ENCODE results near the gene IQSEC1.

The IQSEC1 gene

GRCh38 chr3:13116426-13116825 lies 43.2 kb upstream of the IQSEC1 start:
- no peak for DNase-seq (ENCODE audit: low read depth)
- no peak overlapping the region for H3K4me3 ChIP-seq (ENCODE audit: low read length)
- no peak for TF ChIP-seq CTCF (conservative IDR thresholded peaks at IDR 0.05; ENCODE audit: low read length)

GRCh38 chr3:13115991-13116390 lies 42.8 kb upstream of the IQSEC1 start:
- no peak for DNase-seq (ENCODE audit: low read depth)
- no peak overlapping the region for H3K4me3 ChIP-seq (ENCODE audit: low read length)
- no peak for TF ChIP-seq CTCF (conservative IDR thresholded peaks at IDR 0.05; ENCODE audit: low read length)

DNA sequence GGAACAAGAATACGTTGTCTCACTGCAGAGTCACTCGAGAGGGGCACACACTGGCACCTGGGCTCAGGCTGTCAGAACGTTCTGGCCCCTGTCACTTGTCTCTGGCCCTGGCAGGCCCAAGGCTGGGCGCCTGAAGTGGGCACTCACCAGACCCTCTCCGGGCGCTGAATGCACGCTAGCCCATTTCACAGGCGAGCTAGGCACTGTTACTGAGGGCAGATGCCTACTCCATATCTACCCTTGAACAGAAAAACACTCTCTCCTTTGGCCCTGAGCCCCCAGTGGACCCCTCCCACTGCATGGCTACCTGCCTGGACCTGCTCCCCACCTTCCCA lies 42.3 kb upstream of the IQSEC1 start:
- no peak overlapping the region for H3K4me3 ChIP-seq (ENCODE audit: low read length)
- no peak for DNase-seq (ENCODE audit: low read depth)
- TF ChIP-seq CTCF (conservative IDR thresholded peaks at IDR 0.05; ENCODE audit: low read length): no peak

GRCh38 chr3:13114811-13115575 lies 41.8 kb upstream of the IQSEC1 start:
- no peak for TF ChIP-seq CTCF (conservative IDR thresholded peaks at IDR 0.05; ENCODE audit: low read length)
- no peak overlapping the region for H3K4me3 ChIP-seq (ENCODE audit: low read length)
- no peak for DNase-seq (ENCODE audit: low read depth)

DNA sequence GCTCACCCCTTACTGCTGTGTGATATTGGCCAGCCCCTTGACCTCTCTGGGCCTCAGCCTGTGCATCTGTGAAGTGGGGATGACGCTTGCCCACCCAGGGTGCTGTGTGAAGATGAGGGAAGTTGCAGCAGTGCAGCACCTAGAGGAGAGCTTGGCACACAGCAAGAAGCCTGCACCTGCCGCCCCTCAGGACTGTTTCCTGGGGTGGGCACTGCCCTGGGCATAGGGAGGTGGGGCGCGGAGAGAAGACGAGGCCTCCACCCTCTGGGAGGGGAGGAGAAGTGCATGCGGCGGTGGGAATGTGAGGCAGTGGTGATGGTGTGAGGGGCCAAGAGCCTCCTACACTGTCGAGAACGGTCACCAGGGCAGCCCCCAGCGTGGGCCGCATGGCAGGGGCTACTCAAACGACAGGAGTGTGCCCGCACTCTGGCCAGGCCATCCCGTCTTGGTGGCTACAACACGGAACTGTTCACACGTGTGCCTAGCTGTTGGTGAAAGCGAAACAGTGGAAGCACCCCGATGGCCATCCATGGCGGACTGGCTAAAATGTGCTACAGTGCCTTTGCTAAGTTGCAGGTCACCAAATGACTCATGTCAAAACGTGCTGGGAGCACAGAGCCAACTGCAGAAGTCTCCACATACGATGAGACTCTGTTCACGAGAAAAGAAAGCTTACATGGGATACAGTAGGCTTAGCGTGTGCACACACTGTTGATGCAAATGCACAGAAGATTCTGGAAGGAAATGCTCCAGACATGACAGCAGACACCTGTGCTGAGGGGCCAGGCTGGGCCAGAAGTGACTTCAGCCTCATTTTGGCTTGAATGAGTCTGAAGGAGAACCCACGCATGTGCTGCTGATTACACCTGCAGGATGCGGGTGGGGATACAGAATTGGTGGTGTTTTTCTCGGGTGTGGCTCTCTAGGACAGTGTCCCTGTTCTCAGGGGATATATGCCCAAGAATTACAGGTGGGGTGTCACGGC lies 40.4 kb upstream of the IQSEC1 start:
- no peak for TF ChIP-seq CTCF (conservative IDR thresholded peaks at IDR 0.05; ENCODE audit: low read length)
- no peak for DNase-seq (ENCODE audit: low read depth)
- H3K4me3 ChIP-seq (ENCODE audit: low read length): no peak overlapping the region

DNA sequence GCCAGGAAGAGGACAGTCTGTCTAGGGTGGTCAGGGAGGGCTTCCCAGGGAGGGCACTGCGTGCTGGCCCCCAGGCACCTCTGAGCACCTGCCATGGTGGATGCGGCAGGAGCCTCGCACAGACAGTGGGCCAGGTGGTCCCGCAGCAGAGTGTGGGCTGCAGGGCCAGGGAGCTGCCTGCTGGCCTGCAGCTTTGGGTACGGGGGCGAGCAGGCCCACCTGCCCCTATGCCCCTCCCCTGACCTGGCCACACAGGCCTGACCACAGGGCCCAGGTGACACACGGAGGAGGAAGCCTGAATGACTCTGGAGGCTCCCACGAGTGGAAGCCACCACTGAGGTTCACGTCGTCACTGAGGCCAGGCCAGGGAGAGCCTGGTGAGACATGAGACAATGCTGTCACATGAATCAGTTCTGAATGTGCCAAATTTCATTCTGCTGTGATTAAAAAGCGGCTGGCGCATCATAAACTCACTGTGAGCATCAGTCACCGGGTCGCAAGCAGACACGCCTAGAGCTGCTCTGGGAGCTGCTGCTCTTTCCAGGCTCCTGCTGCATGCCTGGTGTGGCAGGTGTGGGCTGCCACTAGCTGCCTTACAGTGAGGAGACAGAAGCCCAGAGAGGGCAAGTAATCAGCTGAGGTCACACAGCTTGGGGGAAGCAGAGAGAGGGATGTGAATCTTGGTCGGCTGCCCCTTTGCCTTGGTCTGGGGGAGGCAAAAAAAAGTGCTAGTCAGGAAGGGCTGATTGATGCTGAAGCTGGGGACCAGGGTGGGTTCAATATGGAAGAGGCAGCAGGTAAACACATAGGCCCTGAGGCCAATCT lies 39.5 kb upstream of the IQSEC1 start:
- no peak for TF ChIP-seq CTCF (conservative IDR thresholded peaks at IDR 0.05; ENCODE audit: low read length)
- DNase-seq (ENCODE audit: low read depth): no peak
- no peak overlapping the region for H3K4me3 ChIP-seq (ENCODE audit: low read length)

Measured in AG10803 (cell line).